Activated naive CD4-positive, alpha-beta T cell treated with anti-CD3 and anti-CD28 coated beads, Interleukin-2, amount 10 ng/mL, durations not matched to agents 5 hours and 36 hours (primary cell): ENCODE results near the gene WNT4. TPM values are rescaled to one million over a fixed set of nuclear protein-coding genes. Genes with fewer than 3 reads are reported as not detected.

Experiments used
- total RNA-seq, 2 experiments: library from RNA; stranded (reverse); gene quantifications; one replicate each; pipeline ENCODE4 v1.2.3, GENCODE V29; 2021

Gene WNT4
- not detected for total RNA-seq

DNA sequence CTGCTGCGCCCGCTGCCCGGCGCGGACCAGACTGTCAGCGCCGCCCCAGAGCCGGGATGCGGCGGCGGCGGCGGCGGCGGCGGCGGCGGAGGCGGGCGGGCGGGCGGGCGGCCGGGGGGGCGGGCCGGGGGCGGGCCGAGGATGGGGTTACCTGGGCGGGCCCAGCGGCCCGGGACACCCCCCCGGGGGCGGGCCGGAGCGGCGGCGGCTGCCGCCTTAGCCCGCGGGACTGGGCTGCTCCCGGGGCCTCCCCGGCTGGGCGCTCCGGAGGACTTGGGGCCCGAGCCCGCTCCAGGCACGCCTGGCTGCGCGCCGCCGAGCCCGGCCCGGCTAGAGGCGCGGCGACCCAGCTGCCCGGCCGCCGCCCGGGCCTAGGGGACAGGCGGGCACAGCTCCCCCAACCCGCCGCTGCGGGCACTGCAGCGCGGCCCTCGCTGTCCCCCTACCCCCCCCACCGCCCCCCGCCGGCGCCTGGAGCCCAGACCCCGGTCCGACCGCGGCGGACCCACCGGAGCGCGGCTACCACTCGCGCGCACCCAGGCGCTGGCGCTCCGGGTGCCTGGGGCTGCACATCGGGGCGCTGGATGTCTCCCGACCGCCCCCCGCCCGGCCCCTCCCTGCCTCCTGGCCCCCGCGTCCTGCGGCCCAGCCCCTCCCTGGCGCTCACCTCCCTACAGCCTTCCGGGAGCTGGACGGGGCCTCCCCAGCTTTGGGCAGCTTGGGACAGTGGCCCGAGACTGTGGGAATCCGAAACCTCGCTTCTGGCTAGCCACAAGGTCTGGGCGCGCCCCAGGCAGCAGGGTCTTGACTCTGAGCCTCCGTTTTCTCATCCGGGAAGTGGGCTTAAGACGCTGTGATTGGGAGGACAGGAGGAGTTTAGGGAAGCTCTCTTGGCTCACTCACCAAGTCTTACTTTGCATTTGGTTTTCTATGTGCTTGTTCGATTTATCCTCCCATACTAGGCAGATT is at the start of gene WNT4:
WNT4 (minus strand) TSS at position 33 of the 969 bp plus-strand sequence. CDS start 175 bp downstream, outside the sequence.

Other genes with a start within 250 kb of the WNT4 start
- gene HSPG2, start 205.8 kb downstream of the WNT4 start, total RNA-seq = 1 to 10 TPM; 3.6 to 5.2 TPM
- not detected for gene CELA3B, start 166.1 kb downstream of the WNT4 start, total RNA-seq
- gene CELA3A, start 141.4 kb downstream of the WNT4 start, total RNA-seq = not detected
- gene CDC42, start 90.4 kb downstream of the WNT4 start, total RNA-seq = 100 to 1,000 TPM; 353 to 360 TPM